Measurements from ENCODE around the gene ENO2. TPM values are rescaled to one million over a fixed set of nuclear protein-coding genes. Genes with fewer than 3 reads are reported as not detected.
A peak's percentile ranks its signal among the peaks of the same experiment; 100 is the strongest.

Gene ENO2
- total RNA-seq, 1 donor from 2014 or later = 7.4 TPM

DNA sequence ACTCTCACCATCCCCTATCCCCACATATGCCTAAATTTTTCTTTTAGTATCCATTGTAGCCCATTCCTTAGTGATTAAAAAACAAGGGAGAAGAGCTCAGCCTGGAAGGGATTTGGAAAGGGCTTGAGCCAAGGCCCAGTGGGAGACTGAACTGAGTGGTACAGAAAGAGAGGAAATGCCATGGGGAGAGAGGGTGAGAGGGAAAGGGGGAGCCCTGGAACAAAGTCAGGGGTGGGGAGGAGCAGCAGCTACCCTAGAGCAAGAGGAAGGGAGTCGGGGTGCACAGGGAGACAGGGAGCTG lies 10.8 kb downstream of the ENO2 start:
- DNase-seq = no peak
- intact Hi-C loops (cut with DNase I) = no loop called here
- no peak for ATAC-seq (ENCODE audit: poor library complexity)

DNA sequence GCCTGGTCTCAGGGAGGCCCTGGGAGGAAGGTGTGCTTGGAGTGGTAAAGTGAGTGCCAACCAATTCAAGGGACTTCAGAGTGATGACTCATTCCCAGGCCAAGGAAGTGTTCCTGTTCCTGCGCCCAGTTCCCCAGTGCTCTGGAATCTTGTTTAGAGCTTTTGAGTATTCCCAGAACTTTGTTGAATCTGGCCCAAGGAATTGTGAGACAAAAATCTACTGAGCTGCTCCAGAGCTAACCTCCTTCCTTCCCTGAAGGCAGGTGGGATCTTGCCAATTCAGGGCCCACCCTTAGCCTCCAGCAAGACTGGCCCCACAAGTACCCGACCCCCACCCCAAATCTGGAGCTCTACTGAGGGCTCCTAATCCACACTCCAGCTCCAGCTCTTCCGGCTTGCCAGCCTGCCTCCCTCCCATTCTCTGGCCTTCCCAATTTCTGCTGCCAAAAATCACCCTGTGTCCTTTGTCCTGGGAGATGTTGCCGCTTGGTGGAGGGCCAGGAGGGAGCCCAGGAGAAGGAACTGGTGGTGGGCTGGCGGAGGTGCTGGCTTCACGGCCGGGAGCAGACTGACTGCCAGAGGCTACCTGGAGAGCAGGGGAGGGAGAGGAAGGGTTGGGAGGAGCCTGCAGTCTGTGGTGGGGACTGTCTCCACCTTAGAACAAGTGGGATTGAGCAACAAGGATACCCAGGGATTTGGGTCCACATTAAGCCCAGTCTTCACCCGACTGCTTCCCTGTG lies 11.3 kb downstream of the ENO2 start:
- intact Hi-C loops (cut with DNase I) = no loop called here
- peak; percentile 81 for DNase-seq
- peak; percentile 54 for ATAC-seq (ENCODE audit: poor library complexity)

DNA sequence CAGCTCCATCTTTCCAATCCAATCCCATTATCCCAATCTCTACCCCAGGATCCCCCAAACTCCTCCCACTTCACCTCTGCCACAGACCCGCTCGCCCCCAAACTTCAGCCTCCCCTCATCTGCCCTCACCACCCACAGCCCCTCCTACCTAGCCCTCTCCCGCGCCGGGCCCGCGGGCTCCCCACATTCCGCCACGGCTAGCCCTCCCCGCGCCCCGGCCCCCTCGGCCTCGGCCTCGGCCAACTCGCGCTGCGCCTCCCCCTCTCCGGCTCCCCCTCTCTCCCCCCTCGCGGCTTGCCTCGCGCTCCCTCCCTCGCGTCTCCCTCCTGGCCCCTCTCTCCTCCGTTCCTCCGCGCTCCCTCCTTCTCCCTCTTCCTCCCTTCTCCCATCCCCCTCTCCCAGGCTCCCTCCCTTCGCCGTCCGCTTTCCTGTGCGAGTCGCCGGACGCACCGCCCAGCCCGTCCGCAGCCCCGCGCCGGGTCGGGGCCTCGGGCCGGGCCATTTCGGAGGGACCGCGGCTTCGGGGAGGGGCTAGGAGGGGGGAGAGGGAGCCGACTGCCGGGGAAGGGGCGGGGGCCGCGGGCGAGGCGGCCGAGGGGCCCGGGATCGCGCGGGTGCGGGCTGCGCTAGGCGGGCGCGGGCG lies 13.1 kb downstream of the ENO2 start, which contains the start of gene ATN1:
ATN1 (plus strand) TSS at position 581 of the 643 bp plus-strand sequence. CDS start 6,043 bp downstream, outside the sequence.
- DNase-seq (peak; percentile 87), ATAC-seq (ENCODE audit: poor library complexity) (peak; percentile 61)
- intact Hi-C loops (cut with DNase I) = no loop called here

DNA sequence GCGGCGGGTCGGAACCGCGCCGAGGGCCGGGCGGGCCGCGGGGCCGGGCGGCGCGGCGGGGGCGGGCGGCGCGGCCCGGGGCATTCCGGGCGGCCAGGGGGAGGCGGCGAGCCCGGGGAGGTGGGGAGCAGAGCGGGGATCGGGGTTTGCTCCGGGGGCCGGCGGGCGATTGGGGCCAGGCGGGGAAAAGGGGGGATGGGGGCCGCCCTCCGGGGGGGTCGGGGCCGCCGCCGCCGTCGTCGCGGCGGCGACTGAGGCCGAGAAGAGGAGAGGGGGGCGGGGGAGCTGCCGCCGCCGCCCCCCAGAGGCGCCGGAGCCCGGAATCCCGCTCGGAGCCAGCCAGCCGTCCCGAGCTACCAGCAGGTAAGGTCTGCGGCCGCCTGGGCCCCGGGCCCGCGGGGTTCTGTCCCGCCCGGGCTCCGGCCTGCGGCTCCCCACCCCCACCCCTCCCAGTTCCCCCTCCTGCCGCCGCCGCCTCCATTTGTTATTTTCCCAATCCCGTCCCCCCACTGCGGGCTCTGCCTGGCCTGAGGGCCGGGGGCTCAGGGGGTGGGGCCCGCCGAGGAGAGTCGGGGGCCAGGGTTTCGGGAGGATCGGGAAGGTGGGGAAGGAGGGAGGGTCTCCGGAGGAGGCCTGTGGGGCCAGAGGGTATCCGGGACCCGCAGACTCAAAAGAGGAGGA lies 13.8 kb downstream of the ENO2 start:
- no peak for ATAC-seq (ENCODE audit: poor library complexity)
- intact Hi-C loops (cut with DNase I) = no loop called here
- DNase-seq = peak; percentile 49

DNA sequence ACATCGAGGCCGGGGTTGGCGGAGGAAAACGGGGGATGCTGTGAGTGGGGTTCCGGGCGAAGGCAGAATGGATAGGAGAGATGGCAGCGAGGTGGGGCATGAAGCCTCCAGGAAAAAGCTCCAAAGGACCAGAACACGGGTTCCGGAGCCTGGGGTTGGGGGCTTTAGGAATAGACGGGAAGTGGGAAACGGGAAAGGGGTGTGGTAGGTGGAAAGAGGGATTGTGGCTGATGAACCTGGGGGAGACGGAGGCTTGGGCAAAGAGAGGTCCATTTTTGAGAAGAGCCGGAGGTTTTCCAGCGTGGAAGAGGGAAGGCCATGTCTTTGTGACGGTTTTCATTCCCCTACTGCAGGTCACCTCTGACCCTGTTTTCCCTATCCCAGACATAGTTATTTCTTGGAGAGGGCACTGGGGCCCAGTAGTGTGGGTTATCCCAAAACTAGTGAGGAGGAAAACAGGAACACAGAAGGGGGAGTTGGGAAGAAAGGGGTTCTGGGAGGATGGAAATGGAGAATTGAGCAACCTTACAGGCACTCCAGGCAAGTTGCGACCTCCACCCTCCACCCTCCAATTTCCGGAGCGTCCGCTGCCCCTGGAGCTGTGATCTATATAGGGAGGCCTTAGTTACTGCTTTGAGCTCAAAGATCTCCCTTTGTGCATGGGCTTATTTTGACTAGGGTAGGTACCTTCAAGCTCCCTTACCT lies 14.5 kb downstream of the ENO2 start:
- peak; percentile 38 for DNase-seq
- intact Hi-C loops (cut with DNase I) = no loop called here
- no peak for ATAC-seq (ENCODE audit: poor library complexity)

DNA sequence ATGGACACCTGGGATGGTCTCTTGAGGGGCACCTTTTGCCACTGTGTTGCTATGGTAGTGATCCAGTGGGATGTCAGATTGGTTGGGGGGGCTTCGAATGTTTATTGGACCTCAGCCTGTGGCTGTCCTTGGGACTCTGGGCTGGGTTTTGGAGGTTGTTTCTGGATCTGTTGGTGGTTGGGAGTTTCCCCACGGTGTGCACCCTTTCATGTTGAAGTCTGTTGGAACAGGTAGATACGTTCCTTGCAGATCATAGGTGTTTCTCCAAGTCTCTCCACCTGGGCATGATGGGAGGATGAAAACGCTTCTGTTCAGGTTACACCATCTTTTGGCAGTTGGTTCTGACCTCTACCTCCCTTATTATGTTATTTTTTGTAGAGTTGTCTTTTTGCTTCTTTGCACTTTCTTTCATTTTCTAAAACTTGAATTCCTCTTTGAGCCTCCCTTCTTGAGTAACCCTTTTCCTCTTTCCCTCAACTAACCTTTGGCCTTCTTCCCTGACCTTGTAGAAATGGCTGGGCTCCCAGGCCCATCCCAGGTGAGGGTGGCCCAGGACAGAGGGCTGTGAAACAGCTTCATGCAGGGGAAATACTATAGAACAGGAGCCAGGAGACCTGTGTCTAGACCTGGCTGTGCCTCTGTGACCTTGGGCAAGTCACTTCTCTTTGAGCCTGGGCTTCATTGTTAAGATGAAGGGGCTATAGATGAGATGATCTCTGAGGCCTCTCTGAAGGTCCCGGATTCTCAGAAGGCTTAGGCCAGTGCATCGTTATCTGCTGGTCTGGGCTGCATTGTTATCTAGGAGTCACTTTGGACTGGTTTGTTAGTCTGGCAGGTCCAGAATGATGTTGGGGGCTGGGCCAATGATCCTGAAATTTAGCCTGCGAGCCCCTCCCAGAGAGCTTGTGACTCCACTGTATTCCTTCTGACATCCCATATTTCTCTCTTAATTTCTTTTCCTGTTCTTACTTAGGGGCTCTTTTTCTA lies 15.4 kb downstream of the ENO2 start:
- no peak for ATAC-seq (ENCODE audit: poor library complexity)
- intact Hi-C loops (cut with DNase I) = no loop called here
- DNase-seq = peak; percentile 18

DNA sequence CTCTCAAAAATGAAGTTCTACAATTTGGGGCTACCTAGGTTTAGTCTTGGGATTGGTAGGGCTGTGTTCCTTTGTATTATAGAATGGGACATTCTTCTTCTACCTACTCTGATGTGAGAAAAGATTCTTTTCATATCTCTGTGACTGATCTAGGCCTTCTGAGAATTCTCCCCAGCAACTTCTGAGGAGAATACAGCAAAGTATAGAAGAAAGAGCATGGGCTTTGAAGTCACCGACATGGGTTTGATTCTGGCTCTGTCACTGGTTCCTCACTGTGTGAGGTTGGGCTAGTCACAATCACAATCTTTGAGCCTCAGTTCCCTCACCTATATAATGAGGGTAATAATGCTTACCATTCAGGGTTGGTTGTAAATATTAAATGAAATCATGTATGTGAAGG lies 18.4 kb downstream of the ENO2 start:
- no peak for ATAC-seq (ENCODE audit: poor library complexity)

DNA sequence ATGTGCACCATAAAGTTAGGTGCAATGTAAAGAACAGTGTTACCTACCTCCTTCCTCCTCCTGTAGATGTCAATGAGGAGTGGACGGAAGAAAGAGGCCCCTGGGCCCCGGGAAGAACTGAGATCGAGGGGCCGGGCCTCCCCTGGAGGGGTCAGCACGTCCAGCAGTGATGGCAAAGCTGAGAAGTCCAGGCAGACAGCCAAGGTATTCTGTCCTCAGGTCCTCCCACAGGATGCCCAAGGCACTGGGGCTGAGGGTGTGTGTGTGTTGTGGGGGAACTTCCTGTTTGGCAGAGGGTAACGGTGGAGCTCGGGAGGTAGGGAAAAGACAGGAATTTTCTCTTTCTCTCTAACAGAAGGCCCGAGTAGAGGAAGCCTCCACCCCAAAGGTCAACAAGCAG lies 19.7 kb downstream of the ENO2 start:
- no peak for ATAC-seq (ENCODE audit: poor library complexity)
- DNase-seq = no peak
- intact Hi-C loops (cut with DNase I) = no loop called here

More for the DNA sequence above, 18.4 kb downstream of the ENO2 start:
- DNase-seq = no peak
- intact Hi-C loops (cut with DNase I) = no loop called here

DNA sequence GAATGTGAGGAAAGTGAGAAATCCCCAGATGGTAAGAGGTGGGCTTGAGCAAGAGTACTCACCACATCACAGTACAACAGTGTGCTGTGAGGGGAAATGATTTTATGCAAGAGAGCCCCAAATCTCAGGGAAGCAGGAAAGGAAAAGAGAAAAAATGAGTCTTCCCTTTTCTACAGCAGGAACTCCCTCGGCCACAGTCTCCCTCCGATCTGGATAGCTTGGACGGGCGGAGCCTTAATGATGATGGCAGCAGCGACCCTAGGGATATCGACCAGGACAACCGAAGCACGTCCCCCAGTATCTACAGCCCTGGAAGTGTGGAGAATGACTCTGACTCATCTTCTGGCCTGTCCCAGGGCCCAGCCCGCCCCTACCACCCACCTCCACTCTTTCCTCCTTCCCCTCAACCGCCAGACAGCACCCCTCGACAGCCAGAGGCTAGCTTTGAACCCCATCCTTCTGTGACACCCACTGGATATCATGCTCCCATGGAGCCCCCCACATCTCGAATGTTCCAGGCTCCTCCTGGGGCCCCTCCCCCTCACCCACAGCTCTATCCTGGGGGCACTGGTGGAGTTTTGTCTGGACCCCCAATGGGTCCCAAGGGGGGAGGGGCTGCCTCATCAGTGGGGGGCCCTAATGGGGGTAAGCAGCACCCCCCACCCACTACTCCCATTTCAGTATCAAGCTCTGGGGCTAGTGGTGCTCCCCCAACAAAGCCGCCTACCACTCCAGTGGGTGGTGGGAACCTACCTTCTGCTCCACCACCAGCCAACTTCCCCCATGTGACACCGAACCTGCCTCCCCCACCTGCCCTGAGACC lies 21.2 kb downstream of the ENO2 start:
- intact Hi-C loops (cut with DNase I) = no loop called here
- ATAC-seq (ENCODE audit: poor library complexity) (no peak), DNase-seq (no peak)

DNA sequence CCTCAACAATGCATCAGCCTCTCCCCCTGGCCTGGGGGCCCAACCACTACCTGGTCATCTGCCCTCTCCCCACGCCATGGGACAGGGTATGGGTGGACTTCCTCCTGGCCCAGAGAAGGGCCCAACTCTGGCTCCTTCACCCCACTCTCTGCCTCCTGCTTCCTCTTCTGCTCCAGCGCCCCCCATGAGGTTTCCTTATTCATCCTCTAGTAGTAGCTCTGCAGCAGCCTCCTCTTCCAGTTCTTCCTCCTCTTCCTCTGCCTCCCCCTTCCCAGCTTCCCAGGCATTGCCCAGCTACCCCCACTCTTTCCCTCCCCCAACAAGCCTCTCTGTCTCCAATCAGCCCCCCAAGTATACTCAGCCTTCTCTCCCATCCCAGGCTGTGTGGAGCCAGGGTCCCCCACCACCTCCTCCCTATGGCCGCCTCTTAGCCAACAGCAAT lies 21.8 kb downstream of the ENO2 start:
- no peak for DNase-seq
- intact Hi-C loops (cut with DNase I) = no loop called here
- ATAC-seq (ENCODE audit: poor library complexity) = no peak

DNA sequence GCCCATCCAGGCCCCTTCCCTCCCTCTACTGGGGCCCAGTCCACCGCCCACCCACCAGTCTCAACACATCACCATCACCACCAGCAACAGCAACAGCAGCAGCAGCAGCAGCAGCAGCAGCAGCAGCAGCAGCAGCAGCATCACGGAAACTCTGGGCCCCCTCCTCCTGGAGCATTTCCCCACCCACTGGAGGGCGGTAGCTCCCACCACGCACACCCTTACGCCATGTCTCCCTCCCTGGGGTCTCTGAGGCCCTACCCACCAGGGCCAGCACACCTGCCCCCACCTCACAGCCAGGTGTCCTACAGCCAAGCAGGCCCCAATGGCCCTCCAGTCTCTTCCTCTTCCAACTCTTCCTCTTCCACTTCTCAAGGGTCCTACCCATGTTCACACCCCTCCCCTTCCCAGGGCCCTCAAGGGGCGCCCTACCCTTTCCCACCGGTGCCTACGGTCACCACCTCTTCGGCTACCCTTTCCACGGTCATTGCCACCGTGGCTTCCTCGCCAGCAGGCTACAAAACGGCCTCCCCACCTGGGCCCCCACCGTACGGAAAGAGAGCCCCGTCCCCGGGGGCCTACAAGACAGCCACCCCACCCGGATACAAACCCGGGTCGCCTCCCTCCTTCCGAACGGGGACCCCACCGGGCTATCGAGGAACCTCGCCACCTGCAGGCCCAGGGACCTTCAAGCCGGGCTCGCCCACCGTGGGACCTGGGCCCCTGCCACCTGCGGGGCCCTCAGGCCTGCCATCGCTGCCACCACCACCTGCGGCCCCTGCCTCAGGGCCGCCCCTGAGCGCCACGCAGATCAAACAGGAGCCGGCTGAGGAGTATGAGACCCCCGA lies 22.5 kb downstream of the ENO2 start:
- intact Hi-C loops (cut with DNase I) = no loop called here
- DNase-seq = peak; percentile 54
- ATAC-seq (ENCODE audit: poor library complexity) = peak; percentile 8

DNA sequence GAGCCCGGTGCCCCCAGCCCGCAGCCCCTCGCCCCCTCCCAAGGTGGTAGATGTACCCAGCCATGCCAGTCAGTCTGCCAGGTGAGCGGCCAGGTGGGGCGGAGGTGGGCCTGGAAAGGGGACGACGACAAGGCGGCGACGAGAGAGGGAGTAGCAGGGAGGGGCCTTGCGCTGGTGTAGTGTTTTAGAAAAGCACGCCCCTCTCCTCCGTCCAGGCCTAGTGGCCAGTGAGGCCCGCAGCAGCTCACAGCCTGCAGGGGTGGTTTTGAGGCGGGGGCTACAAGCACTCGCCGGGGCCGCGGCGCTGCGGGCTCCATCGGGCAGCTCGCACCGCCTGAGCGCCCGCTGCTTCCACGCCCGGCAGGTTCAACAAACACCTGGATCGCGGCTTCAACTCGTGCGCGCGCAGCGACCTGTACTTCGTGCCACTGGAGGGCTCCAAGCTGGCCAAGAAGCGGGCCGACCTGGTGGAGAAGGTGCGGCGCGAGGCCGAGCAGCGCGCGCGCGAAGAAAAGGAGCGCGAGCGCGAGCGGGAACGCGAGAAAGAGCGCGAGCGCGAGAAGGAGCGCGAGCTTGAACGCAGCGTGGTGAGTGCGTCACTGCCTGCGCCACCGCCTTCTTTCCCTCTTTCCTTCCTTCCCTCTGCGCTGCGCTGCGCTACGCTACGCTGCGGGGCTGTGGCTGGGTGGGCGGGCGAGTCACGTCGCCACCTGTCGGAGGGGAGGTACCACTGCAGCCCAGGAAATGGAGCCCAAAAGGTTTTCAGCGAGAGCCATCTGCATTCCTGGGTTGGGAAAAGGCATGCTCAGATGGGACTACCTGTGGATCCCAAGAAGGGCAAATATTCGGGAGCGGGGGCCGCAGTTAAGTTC lies 23.3 kb downstream of the ENO2 start:
- peak; percentile 96 for DNase-seq
- peak; percentile 88 for ATAC-seq (ENCODE audit: poor library complexity)
- intact Hi-C loops (cut with DNase I) = no loop called here

DNA sequence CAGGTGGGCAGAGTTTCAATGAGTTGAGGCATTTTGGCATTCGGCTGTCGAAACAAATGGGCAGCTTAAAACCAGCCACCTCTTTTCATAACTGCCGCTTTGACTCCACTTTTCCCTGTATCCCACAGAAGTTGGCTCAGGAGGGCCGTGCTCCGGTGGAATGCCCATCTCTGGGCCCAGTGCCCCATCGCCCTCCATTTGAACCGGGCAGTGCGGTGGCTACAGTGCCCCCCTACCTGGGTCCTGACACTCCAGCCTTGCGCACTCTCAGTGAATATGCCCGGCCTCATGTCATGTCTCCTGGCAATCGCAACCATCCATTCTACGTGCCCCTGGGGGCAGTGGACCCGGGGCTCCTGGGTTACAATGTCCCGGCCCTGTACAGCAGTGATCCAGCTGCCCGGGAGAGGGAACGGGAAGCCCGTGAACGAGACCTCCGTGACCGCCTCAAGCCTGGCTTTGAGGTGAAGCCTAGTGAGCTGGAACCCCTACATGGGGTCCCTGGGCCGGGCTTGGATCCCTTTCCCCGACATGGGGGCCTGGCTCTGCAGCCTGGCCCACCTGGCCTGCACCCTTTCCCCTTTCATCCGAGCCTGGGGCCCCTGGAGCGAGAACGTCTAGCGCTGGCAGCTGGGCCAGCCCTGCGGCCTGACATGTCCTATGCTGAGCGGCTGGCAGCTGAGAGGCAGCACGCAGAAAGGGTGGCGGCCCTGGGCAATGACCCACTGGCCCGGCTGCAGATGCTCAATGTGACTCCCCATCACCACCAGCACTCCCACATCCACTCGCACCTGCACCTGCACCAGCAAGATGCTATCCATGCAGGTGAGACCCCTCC lies 24.2 kb downstream of the ENO2 start:
- DNase-seq (no peak), ATAC-seq (ENCODE audit: poor library complexity) (no peak)
- intact Hi-C loops (cut with DNase I) = no loop called here

DNA sequence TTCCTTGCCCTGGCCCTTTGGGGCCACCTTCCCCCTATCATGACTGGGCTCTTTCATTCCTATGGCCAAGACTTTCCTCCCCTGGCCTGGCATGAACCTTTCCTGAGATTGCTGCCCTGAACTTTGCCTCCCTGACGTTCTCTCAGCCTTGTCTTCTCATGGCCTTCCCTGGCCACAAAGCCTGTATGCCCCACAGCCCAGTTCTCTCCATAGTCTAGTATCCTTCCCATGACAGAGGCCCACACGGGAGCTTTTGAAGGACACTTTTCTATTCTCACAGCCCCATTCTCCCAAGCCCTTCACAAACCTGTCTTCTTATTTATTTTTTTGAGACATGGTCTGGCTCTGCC lies 24.8 kb downstream of the ENO2 start:
- DNase-seq (no peak), ATAC-seq (ENCODE audit: poor library complexity) (no peak)
- intact Hi-C loops (cut with DNase I) = no loop called here

DNA sequence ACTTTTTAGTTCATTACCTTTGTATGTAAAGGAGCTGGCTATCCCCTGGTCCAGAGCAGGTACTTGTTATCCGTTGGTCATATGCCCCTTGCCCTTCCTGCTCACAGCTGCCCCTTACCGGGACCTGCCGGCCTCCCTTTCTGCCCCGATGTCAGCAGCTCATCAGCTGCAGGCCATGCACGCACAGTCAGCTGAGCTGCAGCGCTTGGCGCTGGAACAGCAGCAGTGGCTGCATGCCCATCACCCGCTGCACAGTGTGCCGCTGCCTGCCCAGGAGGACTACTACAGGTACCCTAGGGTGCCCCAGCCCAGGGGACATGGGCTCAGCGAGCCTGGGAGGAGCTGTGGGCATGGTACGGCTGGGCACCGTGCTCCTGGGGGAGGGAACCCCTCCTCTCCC lies 26.9 kb downstream of the ENO2 start:
- intact Hi-C loops (cut with DNase I) = loop anchor here (5.0 to 10.0 kb wide), 2 partner anchors 101 to 174 kb away; no protein-coding TSS in a partner anchor
- ATAC-seq (ENCODE audit: poor library complexity) (no peak), DNase-seq (peak; percentile 62)
